GM06990 (cell line): Measurements from ENCODE around the gene STX5.
"Not testable (repeated sequence)": the region's sequence is repeated elsewhere in the genome, so short reads cannot be mapped to it uniquely, and the experiment has no call there.

ENCODE experiments used
- DNase-seq: peaks from one replicate; pipeline ENCODE4 v3.0.0-alpha.2; 2011; ENCODE audit not compliant: insufficient read length; ENCODE audit errors: extremely low read depth
- H3K27me3 ChIP-seq: replicated peaks from 2 replicates; pipeline ENCODE4 v1.6.0; 2011; ENCODE audit warnings: low read length; ENCODE audit not compliant: control insufficient read depth, insufficient read depth
- H3K36me3 ChIP-seq: 2 replicates; pipeline ENCODE4 v1.5.1; 2011; ENCODE audit warnings: low read length; ENCODE audit not compliant: control insufficient read depth, insufficient read depth
- H3K4me3 ChIP-seq: replicated peaks from 2 replicates; pipeline ENCODE4 v1.5.1; 2011; ENCODE audit warnings: low read depth, mild to moderate bottlenecking, control low read depth, low read length
- TF ChIP-seq, protein P1 (sequence below): IDR thresholded peaks from 2 replicates; pipeline ENCODE4 v1.5.1; 2011; ENCODE audit warnings: low read length, control low read depth, mild to moderate bottlenecking, inconsistent platforms; ENCODE audit not compliant: insufficient read depth, poor library complexity, severe bottlenecking

Gene STX5

DNA sequence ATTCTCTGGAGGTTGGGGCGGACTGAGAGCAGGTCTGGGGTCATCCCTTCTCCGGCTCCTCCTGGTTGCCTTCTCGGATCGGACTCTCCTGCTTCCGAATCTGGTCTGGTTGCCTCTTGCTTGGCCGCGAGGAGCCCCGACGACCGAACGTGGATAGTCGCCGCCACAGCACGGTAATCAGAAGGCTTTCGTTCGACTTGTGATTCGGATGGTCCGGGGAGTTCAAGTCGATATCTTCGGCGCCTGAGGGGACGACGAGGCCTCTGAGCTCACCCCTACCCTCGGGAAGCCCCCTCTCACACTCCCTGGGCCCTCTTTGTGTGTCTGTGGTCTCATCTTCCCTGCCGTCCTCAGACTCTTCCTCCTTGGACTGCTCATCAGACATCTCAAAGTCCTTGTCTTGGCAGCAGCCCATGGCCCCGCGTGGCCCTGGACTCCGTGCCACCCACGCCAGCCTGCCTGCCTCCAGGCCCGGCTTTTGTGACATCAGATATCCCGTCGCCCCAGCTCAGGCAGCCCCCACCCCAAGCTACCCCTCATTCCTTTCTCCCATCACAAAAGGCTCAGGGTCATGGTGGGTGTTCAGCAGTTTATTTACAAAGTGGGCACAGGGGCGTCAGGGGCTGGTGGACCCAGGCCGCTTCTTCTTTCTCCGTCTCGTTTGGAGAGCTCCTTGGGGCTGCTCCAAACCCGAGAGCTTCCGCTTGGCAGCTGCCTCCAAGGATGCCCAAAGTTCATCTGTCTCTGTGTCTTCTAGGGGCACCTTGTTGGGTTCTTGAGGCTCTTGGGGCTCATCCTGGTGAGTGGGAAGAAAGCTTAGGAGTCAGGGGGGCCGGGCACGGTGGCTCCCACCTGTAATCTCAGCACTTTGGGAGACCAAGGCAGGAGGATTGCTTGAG, 734 bp upstream of the STX5 start, which contains the start of gene TEX54:
Gene TEX54 (minus strand): TSS at position 506 of the 899 bp plus-strand sequence.
- Histone ChIP-seq H3K36me3 (peaks cover 18% of the 10 kb centered on the region), H3K27me3 (no peaks in the 10 kb centered on the region), H3K4me3 (peak within 1 kb of the TSS; percentile 87)
- TF ChIP-seq, protein P1, sequence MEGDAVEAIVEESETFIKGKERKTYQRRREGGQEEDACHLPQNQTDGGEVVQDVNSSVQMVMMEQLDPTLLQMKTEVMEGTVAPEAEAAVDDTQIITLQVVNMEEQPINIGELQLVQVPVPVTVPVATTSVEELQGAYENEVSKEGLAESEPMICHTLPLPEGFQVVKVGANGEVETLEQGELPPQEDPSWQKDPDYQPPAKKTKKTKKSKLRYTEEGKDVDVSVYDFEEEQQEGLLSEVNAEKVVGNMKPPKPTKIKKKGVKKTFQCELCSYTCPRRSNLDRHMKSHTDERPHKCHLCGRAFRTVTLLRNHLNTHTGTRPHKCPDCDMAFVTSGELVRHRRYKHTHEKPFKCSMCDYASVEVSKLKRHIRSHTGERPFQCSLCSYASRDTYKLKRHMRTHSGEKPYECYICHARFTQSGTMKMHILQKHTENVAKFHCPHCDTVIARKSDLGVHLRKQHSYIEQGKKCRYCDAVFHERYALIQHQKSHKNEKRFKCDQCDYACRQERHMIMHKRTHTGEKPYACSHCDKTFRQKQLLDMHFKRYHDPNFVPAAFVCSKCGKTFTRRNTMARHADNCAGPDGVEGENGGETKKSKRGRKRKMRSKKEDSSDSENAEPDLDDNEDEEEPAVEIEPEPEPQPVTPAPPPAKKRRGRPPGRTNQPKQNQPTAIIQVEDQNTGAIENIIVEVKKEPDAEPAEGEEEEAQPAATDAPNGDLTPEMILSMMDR: no peak
- no peak for DNase-seq

DNA sequence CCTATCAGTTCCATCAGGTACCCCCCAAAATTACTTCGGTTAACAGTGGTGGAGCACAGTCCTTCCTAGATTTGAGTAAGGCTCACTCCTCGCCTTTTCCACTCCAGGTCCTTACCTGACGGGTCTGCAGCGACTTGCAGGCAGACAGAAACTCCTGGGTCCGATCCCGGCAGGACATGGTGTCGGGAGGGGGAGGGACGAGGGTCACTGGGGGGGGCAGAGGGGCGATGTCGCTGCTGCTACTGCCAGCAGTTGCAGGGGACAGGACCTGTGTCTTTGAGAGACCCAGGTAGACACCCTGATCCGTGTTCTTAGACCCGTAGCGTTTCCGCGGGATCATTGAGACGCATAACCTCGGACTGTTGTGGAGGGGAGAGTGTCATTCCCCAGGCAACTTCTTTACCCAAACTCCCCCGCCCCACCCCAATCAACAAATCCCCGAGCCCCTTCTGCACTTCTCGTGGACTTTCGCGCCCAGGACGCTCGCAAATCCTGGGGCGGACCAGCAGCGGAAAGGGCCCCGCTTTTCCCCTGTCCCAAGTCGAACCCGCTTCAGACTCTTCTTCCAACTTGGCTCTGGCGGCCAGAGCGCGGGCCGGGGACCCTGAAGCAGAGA, 839 bp downstream of the STX5 start:
- H3K36me3 ChIP-seq: peaks cover 24% of the 10 kb centered on the region
- no peak for DNase-seq
- H3K4me3 ChIP-seq: peak overlapping the region; percentile 87
- H3K27me3 ChIP-seq: no peaks in the 10 kb centered on the region
- TF ChIP-seq, protein P1: no peak

DNA sequence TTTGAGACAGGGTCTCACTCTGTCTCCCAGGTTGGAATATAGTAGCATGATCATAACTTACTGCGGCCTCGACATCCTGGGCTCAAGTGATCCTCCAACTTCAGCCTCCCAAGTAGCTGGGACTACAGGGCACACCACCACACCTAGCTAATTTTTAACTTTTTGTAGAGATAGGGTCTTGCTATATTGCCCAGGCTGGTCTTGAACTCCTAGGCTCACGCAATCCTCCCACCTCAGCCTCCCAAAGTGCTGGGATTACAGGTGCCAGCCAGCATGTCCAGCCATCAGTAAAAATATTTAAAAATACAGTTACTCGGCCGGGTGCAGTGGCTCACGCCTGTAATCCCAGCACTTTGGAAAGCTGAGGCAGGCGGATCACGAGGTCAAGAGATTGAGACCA, 3.7 kb downstream of the STX5 start:
- H3K27me3 ChIP-seq, DNase-seq, H3K4me3 ChIP-seq: not testable (repeated sequence)
- peaks cover 24% of the 10 kb centered on the region for H3K36me3 ChIP-seq

DNA sequence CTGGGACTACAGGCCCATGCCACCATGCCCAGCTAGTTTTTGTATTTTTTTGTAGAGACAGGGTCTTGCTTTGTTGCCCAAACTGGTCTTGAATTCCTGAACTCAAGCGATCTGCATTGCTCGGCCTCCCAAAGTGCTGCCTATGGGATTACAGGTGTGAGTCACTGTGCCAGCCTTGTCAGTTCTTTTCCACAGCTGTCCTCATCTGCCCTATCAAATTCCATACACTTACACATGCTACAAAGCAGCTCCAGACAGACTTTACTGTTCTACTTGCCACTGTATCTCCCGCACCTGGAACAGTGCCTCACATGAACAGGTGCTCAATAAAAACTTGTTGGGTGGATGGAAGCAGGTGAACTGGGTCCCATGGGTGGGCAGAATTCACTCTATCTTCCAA, 8.2 kb downstream of the STX5 start:
- no peaks in the 10 kb centered on the region for H3K27me3 ChIP-seq
- TF ChIP-seq, protein P1: no peak
- peaks cover 32% of the 10 kb centered on the region for H3K36me3 ChIP-seq
- DNase-seq: no peak
- no peak overlapping the region for H3K4me3 ChIP-seq

DNA sequence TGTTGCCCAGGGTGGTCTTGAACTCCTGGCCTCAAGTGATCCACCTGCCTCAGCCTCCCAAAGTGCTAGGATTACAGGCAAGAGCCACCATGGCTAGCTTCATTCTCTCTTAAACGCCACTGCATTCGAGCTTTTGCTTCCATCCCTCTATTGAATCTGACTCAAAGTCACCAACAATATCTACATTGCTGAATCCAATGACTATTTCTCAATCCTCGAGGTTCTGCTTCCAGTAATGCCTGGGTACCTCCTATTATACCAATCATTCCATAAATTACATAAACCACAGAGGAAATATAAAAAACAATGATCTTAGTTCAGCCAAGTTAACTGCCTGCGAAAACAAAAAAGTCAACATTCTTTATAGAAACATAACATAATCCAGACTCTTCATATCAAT, 14.7 kb downstream of the STX5 start:
- Histone ChIP-seq H3K36me3 (peaks cover 3% of the 10 kb centered on the region), H3K4me3 (no peak overlapping the region), H3K27me3 (no peaks in the 10 kb centered on the region)
- DNase-seq: no peak
- TF ChIP-seq, protein P1: no peak

DNA sequence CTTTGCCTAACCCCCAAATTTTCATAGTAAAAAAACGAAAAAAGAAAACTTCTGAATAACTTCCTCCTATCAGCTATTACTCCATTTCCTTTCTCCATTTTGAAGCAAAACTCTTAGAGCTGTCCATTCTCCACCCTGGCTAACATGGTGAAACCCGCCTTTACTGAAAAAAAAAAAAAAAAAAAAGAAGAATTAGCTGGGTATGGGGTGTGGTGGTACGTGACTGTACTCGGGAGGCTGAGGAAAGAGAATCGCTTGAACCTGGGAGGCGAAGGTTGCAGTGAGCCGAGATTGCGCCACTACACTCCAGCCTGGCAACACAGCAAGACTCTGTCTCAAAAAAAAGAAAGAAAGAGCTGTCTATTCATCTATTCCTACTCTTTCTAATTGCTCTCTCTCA, 15.3 kb downstream of the STX5 start:
- no peak for DNase-seq
- Histone ChIP-seq H3K4me3 (no peak overlapping the region), H3K36me3 (peaks cover 3% of the 10 kb centered on the region), H3K27me3 (no peaks in the 10 kb centered on the region)
- TF ChIP-seq, protein P1: no peak
